ENCODE data around the gene GALNTL6.

GALNTL6 gene

DNA sequence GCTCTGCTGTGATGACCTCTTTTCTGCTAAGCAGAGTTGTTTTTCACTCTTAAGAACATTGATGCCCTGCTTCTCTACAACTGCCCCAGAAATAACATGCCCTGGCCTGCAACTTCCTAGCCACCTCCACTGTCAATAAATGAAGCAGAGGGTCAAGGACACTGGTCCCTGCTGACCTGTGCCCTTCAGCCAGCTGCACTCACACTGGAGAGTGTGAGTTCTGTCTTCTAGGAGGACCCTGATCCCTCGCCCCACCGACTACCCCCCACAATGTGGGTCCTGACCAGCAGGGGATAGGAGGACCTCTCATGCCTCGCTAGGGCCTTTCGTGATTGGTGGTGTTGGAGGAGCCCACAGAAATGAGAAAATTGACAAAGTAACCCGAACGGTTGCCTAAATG, 947.3 kb downstream of the GALNTL6 start:
- TF ChIP-seq, protein P1, sequence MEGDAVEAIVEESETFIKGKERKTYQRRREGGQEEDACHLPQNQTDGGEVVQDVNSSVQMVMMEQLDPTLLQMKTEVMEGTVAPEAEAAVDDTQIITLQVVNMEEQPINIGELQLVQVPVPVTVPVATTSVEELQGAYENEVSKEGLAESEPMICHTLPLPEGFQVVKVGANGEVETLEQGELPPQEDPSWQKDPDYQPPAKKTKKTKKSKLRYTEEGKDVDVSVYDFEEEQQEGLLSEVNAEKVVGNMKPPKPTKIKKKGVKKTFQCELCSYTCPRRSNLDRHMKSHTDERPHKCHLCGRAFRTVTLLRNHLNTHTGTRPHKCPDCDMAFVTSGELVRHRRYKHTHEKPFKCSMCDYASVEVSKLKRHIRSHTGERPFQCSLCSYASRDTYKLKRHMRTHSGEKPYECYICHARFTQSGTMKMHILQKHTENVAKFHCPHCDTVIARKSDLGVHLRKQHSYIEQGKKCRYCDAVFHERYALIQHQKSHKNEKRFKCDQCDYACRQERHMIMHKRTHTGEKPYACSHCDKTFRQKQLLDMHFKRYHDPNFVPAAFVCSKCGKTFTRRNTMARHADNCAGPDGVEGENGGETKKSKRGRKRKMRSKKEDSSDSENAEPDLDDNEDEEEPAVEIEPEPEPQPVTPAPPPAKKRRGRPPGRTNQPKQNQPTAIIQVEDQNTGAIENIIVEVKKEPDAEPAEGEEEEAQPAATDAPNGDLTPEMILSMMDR (conservative IDR thresholded peaks at IDR 0.05) = no peak
- no peak overlapping the region for H3K27ac ChIP-seq

DNA sequence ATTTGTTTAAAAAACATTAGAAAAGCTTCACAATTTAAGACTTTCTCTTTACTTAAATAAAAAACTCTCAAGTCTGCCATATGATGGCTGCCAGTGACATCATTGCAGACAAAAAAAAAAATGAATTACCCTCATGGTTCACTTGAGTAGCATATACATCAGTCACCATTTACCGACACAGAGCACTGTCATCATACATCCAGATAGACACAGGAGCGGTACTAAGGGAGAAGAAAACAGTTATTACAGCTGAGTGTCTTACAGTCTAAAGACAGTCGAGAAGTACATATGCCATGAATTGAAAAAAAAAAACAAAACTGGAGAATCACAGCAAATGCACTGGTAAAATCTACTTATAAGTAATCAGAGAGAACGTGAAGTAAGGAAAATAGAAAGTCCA, 949.7 kb downstream of the GALNTL6 start:
- no peak overlapping the region for H3K27ac ChIP-seq
- TF ChIP-seq, protein P1 (conservative IDR thresholded peaks at IDR 0.05) = no peak

DNA sequence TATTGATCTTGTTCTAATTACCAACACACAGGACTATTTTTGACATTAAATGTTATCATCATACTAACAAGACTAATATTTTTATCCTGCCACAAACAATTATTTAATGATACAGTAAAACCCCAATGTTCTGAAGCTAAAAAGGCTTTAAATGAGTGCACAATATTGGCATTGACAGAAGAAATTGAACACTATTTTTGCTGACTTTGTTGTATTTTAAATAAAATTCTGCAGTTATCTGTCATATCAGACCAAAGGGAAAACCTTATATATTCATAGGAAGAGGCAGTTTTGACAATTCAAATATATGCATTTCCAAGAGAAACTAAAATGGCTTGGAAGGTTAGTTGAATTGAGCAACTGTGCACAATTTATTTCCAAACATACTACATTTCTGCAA, 957.6 kb downstream of the GALNTL6 start:
- H3K27ac ChIP-seq = no peak overlapping the region
- TF ChIP-seq, protein P1 (conservative IDR thresholded peaks at IDR 0.05) = no peak

GRCh38 chr4:172772781-172773180, 959.6 kb downstream of the GALNTL6 start:
- no peak overlapping the region for H3K27ac ChIP-seq
- TF ChIP-seq, protein P1 (conservative IDR thresholded peaks at IDR 0.05) = no peak

DNA sequence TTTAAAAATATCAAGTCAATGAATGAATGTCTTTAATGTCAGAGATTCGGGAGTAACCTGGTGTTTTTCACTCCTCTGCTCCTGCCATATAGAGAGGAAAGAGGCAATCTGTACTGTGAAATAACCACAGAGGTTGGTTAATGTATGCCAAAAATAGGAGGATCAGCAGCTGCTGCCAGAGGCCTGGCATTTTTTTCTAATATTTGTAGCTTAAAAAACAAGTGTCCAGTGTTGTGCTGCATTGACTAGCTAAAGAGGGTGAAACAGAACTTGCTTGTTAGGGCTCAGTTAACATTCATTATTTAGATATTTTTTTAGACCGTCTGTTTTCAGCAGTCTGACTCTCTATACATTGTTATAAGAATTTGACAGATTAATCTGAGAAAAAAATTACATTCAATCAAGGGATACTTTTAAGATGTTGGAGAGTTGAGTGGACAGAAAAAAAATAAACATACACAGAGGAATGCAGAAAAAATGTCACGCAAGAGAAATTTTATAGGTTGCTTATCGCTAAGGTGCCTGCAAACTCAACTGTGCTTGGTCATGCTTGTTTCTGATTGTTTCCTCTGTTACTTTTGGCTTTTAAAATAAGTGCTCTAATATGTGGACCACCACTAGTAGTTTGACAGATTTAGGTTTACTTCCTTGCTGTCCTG, 963.1 kb downstream of the GALNTL6 start:
- TF ChIP-seq, protein P1 (conservative IDR thresholded peaks at IDR 0.05) = no peak
- H3K27ac ChIP-seq = no peak overlapping the region

GRCh38 chr4:172777729-172778431, 964.7 kb downstream of the GALNTL6 start:
- TF ChIP-seq, protein P1 (conservative IDR thresholded peaks at IDR 0.05) = no peak

GRCh38 chr4:172778583-172778982, 965.4 kb downstream of the GALNTL6 start:
- TF ChIP-seq, protein P1 (conservative IDR thresholded peaks at IDR 0.05) = no peak
- H3K27ac ChIP-seq = no peak overlapping the region

More at GRCh38 chr4:172777729-172778431, 964.7 kb downstream of the GALNTL6 start:
- no peak overlapping the region for H3K27ac ChIP-seq

Measured in VCaP (cell line).